HEK293 (cell line): ENCODE measurements around the gene CXXC1.

Experiments
- ELK4 ChIP-seq: IDR thresholded peaks from 2 replicates; pipeline ENCODE4 v1.6.1; 2011; ENCODE audit warnings: mild to moderate bottlenecking, low read depth, low read length, borderline replicate concordance
- FEZF1 ChIP-seq: fragments of 450-650 bp; formaldehyde crosslinking; IDR thresholded peaks from 2 replicates; pipeline ENCODE4 v1.5.1; 2016; ENCODE audit warnings: missing biosample characterization, missing genetic modification characterization
- YY1 ChIP-seq: fragments of 450-650 bp; formaldehyde crosslinking; IDR thresholded peaks from 2 replicates; pipeline ENCODE4 v1.5.1; 2018; ENCODE audit warnings: missing biosample characterization, missing genetic modification characterization
- ZBTB21 ChIP-seq: fragments of 450-650 bp; formaldehyde crosslinking; IDR thresholded peaks from 2 replicates; pipeline ENCODE4 v1.5.1; 2017; ENCODE audit warnings: missing biosample characterization, missing genetic modification characterization
- ZNF211 ChIP-seq: fragments of 450-650 bp; formaldehyde crosslinking; IDR thresholded peaks from 2 replicates; pipeline ENCODE4 v1.5.1; 2016; ENCODE audit warnings: low read depth, missing biosample characterization, missing genetic modification characterization
- ZNF274 ChIP-seq, 2 experiments: fragments of 200-500 bp in 1 of 2; fragments of 450-650 bp in 1 of 2; sonication (Bioruptor generic) in 1 of 2; formaldehyde crosslinking in 1 of 2; IDR thresholded peaks; 2 replicates each; pipeline versions ENCODE4 v1.5.1 to v1.6.1; 2014 to 2016; ENCODE audit warnings: borderline replicate concordance in 1 of 2, inconsistent platforms in 1 of 2, low read length in 1 of 2, missing biosample characterization in 1 of 2, missing genetic modification characterization in 1 of 2
- ZNF335 ChIP-seq: fragments of 450-650 bp; formaldehyde crosslinking; conservative IDR thresholded peaks from 2 replicates; pipeline ENCODE4 v1.5.1; 2016; ENCODE audit warnings: missing biosample characterization, missing genetic modification characterization
- ZNF354C ChIP-seq: fragments of 450-650 bp; formaldehyde crosslinking; IDR thresholded peaks from 2 replicates; pipeline ENCODE4 v1.5.1; 2016; ENCODE audit warnings: missing biosample characterization, missing genetic modification characterization, low read depth, borderline replicate concordance
- ZNF677 ChIP-seq: fragments of 450-650 bp; IDR thresholded peaks from 2 replicates; pipeline ENCODE4 v1.5.0; 2018; ENCODE audit warnings: missing biosample characterization, mild to moderate bottlenecking, missing genetic modification characterization, moderate library complexity
- TF ChIP-seq, protein P1 (sequence below): fragments of 450-650 bp; formaldehyde crosslinking; IDR thresholded peaks from 2 replicates; pipeline ENCODE4 v1.5.1; 2016; ENCODE audit warnings: missing biosample characterization, missing genetic modification characterization

DNA sequence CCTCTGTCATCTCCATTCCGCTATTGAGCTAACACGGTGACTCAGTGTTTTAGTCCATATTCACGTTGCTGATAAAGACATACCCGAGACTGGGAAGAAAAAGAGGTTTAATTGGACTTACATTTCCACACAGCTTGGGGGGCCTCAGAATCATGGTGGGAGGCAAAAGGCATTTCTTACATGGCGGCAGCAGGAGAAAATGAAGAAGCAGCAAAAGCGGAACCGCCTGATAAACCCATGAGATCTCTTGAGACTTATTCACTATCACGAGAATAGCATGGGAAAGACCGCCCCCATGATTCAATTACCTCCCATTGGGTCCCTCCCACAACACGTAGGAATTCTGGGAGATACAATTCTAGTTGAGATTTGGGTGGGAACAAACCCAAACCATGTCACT is 22.6 kb upstream of the CXXC1 start:
- TF ChIP-seq, protein P1, sequence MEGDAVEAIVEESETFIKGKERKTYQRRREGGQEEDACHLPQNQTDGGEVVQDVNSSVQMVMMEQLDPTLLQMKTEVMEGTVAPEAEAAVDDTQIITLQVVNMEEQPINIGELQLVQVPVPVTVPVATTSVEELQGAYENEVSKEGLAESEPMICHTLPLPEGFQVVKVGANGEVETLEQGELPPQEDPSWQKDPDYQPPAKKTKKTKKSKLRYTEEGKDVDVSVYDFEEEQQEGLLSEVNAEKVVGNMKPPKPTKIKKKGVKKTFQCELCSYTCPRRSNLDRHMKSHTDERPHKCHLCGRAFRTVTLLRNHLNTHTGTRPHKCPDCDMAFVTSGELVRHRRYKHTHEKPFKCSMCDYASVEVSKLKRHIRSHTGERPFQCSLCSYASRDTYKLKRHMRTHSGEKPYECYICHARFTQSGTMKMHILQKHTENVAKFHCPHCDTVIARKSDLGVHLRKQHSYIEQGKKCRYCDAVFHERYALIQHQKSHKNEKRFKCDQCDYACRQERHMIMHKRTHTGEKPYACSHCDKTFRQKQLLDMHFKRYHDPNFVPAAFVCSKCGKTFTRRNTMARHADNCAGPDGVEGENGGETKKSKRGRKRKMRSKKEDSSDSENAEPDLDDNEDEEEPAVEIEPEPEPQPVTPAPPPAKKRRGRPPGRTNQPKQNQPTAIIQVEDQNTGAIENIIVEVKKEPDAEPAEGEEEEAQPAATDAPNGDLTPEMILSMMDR: no peak
- TF ChIP-seq ZNF211 (tag by site-specific recombination): no peak
- TF ChIP-seq ELK4: no peak
- no peak for TF ChIP-seq ZNF335
- no peak for TF ChIP-seq FEZF1
- TF ChIP-seq ZNF274 (IDR thresholded peaks at IDR 0.05; ENCODE audit: low read length): no peak
- TF ChIP-seq ZNF274 (tag by site-specific recombination; IDR thresholded peaks at IDR 0.05; ENCODE audit: borderline replicate concordance): no peak
- no peak for TF ChIP-seq ZNF354C (tag by site-specific recombination)
- TF ChIP-seq ZNF677 (tag by site-specific recombination): no peak
- TF ChIP-seq ZBTB21 (tag by site-specific recombination): no peak
- no peak for TF ChIP-seq YY1 (tag by site-specific recombination)
